Measurements from ENCODE around the gene SEMA4B.

SEMA4B gene

DNA sequence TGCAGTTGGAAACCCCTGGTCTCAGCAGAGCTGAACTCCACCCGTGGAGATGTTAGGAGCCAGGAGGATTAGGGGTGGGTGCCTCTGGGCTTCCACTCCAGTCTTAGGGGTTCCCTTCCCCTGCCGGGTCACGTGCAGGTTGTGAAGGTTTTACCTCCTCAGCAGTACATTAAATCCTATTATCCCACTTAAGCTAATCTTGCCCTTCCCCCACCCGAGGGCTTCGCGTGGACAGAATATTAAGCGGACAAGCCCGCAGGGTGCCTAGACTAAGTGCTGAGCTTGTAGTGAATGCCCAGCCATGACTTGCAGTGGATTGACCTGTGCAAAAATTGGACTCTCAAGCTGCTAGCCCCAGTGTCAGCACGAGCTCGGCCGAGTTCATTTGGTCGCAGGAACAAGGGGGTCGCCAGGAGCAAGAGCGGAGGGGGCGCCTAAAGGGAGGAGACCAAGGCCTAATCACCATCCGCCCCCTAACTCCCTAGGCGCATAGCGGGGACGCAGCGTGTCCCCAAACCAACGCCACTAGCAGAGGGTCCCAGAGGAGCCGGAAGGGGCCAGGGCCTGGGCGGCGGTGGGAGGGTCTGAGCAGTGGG lies 498 bp upstream of the SEMA4B start:
- Histone ChIP-seq H3K4me3 (ENCODE audit: low read depth, low read length) (peak overlapping the region; percentile 80), H3K9me3 (ENCODE audit: control insufficient read depth, insufficient read depth, low read length) (no peaks in the 10 kb centered on the region), H3K9ac (ENCODE audit: low read depth, low read length) (peak overlapping the region; percentile 61), H3K27me3 (ENCODE audit: control insufficient read depth, insufficient read depth, low read length) (peaks cover 2% of the 10 kb centered on the region), H3K4me1 (ENCODE audit: control insufficient read depth, insufficient read depth, low read length) (peaks cover 7% of the 10 kb centered on the region), H3K36me3 (ENCODE audit: control insufficient read depth, insufficient read depth, low read length) (no peaks in the 10 kb centered on the region)

GRCh38 chr15:90201944-90202375 lies 830 bp downstream of the SEMA4B start:
- peaks cover 3% of the 10 kb centered on the region for H3K36me3 ChIP-seq (ENCODE audit: control insufficient read depth, insufficient read depth, low read length)
- H3K9me3 ChIP-seq (ENCODE audit: control insufficient read depth, insufficient read depth, low read length), result no peaks in the 10 kb centered on the region
- peaks cover 7% of the 10 kb centered on the region for H3K4me1 ChIP-seq (ENCODE audit: control insufficient read depth, insufficient read depth, low read length)
- peak overlapping the region; percentile 65 for H3K9ac ChIP-seq (ENCODE audit: low read depth, low read length)
- H3K4me3 ChIP-seq (ENCODE audit: low read depth, low read length), result peak overlapping the region; percentile 80
- peaks cover 2% of the 10 kb centered on the region for H3K27me3 ChIP-seq (ENCODE audit: control insufficient read depth, insufficient read depth, low read length)

- no peaks in the 10 kb centered on the region for H3K9me3 ChIP-seq (ENCODE audit: control insufficient read depth, insufficient read depth, low read length)
- peaks cover 7% of the 10 kb centered on the region for H3K4me1 ChIP-seq (ENCODE audit: control insufficient read depth, insufficient read depth, low read length)
- no peak overlapping the region for H3K4me3 ChIP-seq (ENCODE audit: low read depth, low read length)
- no peak overlapping the region for H3K9ac ChIP-seq (ENCODE audit: low read depth, low read length)
- peaks cover 2% of the 10 kb centered on the region for H3K27me3 ChIP-seq (ENCODE audit: control insufficient read depth, insufficient read depth, low read length)
- peaks cover 3% of the 10 kb centered on the region for H3K36me3 ChIP-seq (ENCODE audit: control insufficient read depth, insufficient read depth, low read length)
Measured at GRCh38 chr15:90202929-90203328, 1.8 kb downstream of the SEMA4B start.

GRCh38 chr15:90203473-90203872 lies 2.3 kb downstream of the SEMA4B start:
- Histone ChIP-seq H3K4me1 (ENCODE audit: control insufficient read depth, insufficient read depth, low read length) (peaks cover 7% of the 10 kb centered on the region), H3K36me3 (ENCODE audit: control insufficient read depth, insufficient read depth, low read length) (peaks cover 3% of the 10 kb centered on the region), H3K9ac (ENCODE audit: low read depth, low read length) (no peak overlapping the region), H3K27me3 (ENCODE audit: control insufficient read depth, insufficient read depth, low read length) (peaks cover 2% of the 10 kb centered on the region), H3K9me3 (ENCODE audit: control insufficient read depth, insufficient read depth, low read length) (no peaks in the 10 kb centered on the region), H3K4me3 (ENCODE audit: low read depth, low read length) (peak overlapping the region; percentile 13)

DNA sequence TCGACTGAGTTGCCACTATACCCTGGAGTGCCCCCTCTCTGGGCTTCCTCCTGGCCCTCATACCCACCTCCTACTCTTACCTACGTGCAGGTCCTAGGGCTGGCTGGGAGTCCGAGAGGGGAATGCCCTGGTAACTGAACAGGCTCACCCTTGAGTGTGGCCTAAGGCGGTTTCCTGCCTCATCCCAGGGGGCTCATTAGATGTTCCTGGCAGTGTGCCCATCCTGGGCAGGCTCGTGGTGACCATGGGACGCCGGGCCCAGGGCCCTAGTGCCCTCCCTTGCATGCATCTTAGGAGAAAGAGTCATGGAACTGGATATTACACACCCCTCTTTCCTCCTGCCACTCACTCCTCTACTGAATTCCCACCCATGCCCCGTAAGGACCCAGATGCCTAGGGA lies 2.8 kb downstream of the SEMA4B start:
- H3K4me1 ChIP-seq (ENCODE audit: control insufficient read depth, insufficient read depth, low read length), result peaks cover 7% of the 10 kb centered on the region
- H3K36me3 ChIP-seq (ENCODE audit: control insufficient read depth, insufficient read depth, low read length), result peaks cover 3% of the 10 kb centered on the region
- no peaks in the 10 kb centered on the region for H3K9me3 ChIP-seq (ENCODE audit: control insufficient read depth, insufficient read depth, low read length)
- H3K9ac ChIP-seq (ENCODE audit: low read depth, low read length), result no peak overlapping the region
- H3K27me3 ChIP-seq (ENCODE audit: control insufficient read depth, insufficient read depth, low read length), result peaks cover 2% of the 10 kb centered on the region
- no peak overlapping the region for H3K4me3 ChIP-seq (ENCODE audit: low read depth, low read length)

DNA sequence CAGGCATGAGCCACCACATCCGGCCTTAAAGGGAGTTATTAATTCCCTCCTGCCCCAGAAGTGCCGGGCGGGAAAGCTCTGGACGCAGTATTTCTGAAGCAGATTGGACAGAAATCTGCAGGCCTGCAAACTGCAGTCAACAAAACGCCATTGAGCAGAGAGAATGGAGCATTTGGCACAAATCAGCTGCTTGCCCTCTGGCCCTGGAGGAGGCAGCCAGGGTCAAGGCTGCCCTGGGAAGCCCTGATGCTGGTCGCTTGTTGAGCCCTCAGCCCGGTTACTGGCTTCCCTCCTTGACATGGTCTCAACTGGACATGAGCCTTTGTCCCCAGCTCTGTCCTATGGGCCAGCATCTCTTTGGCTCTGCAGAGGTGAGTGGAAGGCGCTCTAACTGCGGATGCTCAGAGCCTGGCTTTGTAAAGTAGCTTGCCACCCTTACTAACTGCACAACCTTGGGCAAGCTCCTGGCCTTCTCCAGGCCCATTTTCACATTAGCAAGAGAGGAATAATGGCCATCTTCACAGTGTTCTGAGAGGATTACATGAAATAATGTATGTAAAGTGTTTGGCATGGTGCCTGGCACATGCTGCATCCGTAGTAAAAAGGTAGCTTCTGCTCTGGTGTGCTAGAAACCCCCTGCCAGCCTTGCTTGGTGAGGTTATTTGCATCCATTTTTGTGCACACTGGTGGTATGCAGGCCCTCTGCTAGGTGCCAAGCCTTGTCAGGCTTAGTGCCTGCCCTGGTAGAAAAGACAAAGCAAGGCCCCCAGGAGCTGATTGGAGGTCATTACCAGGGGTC lies 4.1 kb downstream of the SEMA4B start:
- Histone ChIP-seq H3K9ac (ENCODE audit: low read depth, low read length) (no peak overlapping the region), H3K27me3 (ENCODE audit: control insufficient read depth, insufficient read depth, low read length) (no peaks in the 10 kb centered on the region), H3K9me3 (ENCODE audit: control insufficient read depth, insufficient read depth, low read length) (no peaks in the 10 kb centered on the region), H3K4me1 (ENCODE audit: control insufficient read depth, insufficient read depth, low read length) (peaks cover 5% of the 10 kb centered on the region), H3K4me3 (ENCODE audit: low read depth, low read length) (no peak overlapping the region), H3K36me3 (ENCODE audit: control insufficient read depth, insufficient read depth, low read length) (peaks cover 3% of the 10 kb centered on the region)

DNA sequence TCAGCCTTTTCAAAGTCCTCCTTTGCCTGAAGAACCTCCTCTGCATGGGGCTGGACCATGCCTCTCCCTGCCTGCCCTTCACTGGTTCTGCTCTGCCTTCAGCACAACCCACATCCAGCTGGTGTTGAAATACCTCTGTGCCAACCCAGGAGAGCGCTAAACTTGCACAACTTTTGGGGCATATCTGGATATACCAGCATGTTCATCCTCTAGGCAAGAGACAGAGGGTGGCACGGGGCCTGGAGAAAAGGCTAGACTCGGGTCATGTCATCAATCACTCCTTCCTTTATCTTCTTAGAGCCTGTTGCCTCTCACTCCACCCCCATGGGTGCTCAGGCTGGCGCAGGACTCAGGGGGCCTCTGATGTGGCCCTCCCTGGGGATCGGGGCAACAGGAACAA lies 4.8 kb downstream of the SEMA4B start:
- Histone ChIP-seq H3K27me3 (ENCODE audit: control insufficient read depth, insufficient read depth, low read length) (no peaks in the 10 kb centered on the region), H3K4me1 (ENCODE audit: control insufficient read depth, insufficient read depth, low read length) (no peaks in the 10 kb centered on the region), H3K36me3 (ENCODE audit: control insufficient read depth, insufficient read depth, low read length) (peaks cover 3% of the 10 kb centered on the region), H3K9me3 (ENCODE audit: control insufficient read depth, insufficient read depth, low read length) (no peaks in the 10 kb centered on the region), H3K4me3 (ENCODE audit: low read depth, low read length) (no peak overlapping the region), H3K9ac (ENCODE audit: low read depth, low read length) (no peak overlapping the region)

GRCh38 chr15:90207252-90207651 lies 6.1 kb downstream of the SEMA4B start:
- Histone ChIP-seq H3K9me3 (ENCODE audit: control insufficient read depth, insufficient read depth, low read length) (no peaks in the 10 kb centered on the region), H3K4me3 (ENCODE audit: low read depth, low read length) (no peak overlapping the region), H3K4me1 (ENCODE audit: control insufficient read depth, insufficient read depth, low read length) (no peaks in the 10 kb centered on the region), H3K36me3 (ENCODE audit: control insufficient read depth, insufficient read depth, low read length) (peaks cover 3% of the 10 kb centered on the region), H3K27me3 (ENCODE audit: control insufficient read depth, insufficient read depth, low read length) (no peaks in the 10 kb centered on the region), H3K9ac (ENCODE audit: low read depth, low read length) (no peak overlapping the region)

GRCh38 chr15:90208356-90208755 lies 7.2 kb downstream of the SEMA4B start:
- Histone ChIP-seq H3K36me3 (ENCODE audit: control insufficient read depth, insufficient read depth, low read length) (peaks cover 7% of the 10 kb centered on the region), H3K4me1 (ENCODE audit: control insufficient read depth, insufficient read depth, low read length) (no peaks in the 10 kb centered on the region), H3K4me3 (ENCODE audit: low read depth, low read length) (no peak overlapping the region), H3K9me3 (ENCODE audit: control insufficient read depth, insufficient read depth, low read length) (no peaks in the 10 kb centered on the region), H3K9ac (ENCODE audit: low read depth, low read length) (no peak overlapping the region), H3K27me3 (ENCODE audit: control insufficient read depth, insufficient read depth, low read length) (no peaks in the 10 kb centered on the region)

GRCh38 chr15:90209591-90209990 lies 8.5 kb downstream of the SEMA4B start:
- Histone ChIP-seq H3K4me3 (ENCODE audit: low read depth, low read length) (no peak overlapping the region), H3K4me1 (ENCODE audit: control insufficient read depth, insufficient read depth, low read length) (no peaks in the 10 kb centered on the region), H3K9ac (ENCODE audit: low read depth, low read length) (no peak overlapping the region), H3K9me3 (ENCODE audit: control insufficient read depth, insufficient read depth, low read length) (no peaks in the 10 kb centered on the region), H3K36me3 (ENCODE audit: control insufficient read depth, insufficient read depth, low read length) (peaks cover 7% of the 10 kb centered on the region), H3K27me3 (ENCODE audit: control insufficient read depth, insufficient read depth, low read length) (no peaks in the 10 kb centered on the region)

GRCh38 chr15:90210593-90210992 lies 9.5 kb downstream of the SEMA4B start:
- Histone ChIP-seq H3K4me1 (ENCODE audit: control insufficient read depth, insufficient read depth, low read length) (no peaks in the 10 kb centered on the region), H3K9ac (ENCODE audit: low read depth, low read length) (no peak overlapping the region), H3K36me3 (ENCODE audit: control insufficient read depth, insufficient read depth, low read length) (peaks cover 7% of the 10 kb centered on the region), H3K27me3 (ENCODE audit: control insufficient read depth, insufficient read depth, low read length) (no peaks in the 10 kb centered on the region), H3K9me3 (ENCODE audit: control insufficient read depth, insufficient read depth, low read length) (no peaks in the 10 kb centered on the region), H3K4me3 (ENCODE audit: low read depth, low read length) (no peak overlapping the region)

DNA sequence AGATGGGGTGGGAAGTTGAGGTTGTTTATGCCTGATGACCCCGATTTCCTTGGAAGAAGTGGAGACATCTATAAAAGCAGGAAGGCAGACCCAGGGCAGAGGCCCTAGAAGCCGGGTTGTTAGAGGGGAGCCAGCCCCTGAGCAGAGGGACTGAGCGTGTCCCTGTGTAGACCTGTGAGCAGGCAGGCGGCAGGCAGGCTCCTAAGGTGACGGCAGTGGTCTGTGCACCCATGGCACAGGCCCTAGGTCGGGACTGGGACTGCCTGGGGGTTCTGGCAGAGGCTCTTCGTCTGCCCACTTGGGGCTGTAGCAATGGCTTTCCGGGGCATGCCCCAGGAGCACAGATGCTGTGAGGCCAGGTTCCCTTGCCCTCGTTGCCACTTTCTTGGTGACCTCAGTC lies 9.9 kb downstream of the SEMA4B start:
- Histone ChIP-seq H3K4me3 (ENCODE audit: low read depth, low read length) (no peak overlapping the region), H3K4me1 (ENCODE audit: control insufficient read depth, insufficient read depth, low read length) (no peaks in the 10 kb centered on the region), H3K9me3 (ENCODE audit: control insufficient read depth, insufficient read depth, low read length) (no peaks in the 10 kb centered on the region), H3K9ac (ENCODE audit: low read depth, low read length) (no peak overlapping the region), H3K27me3 (ENCODE audit: control insufficient read depth, insufficient read depth, low read length) (no peaks in the 10 kb centered on the region), H3K36me3 (ENCODE audit: control insufficient read depth, insufficient read depth, low read length) (peaks cover 4% of the 10 kb centered on the region)
